ENCODE measurements around the gene CIAO1. TPM values are rescaled to one million over a fixed set of nuclear protein-coding genes. Genes with fewer than 3 reads are reported as not detected.
A peak's percentile ranks its signal among the peaks of the same experiment; 100 is the strongest.
"Not testable (repeated sequence)": the region's sequence is repeated elsewhere in the genome, so short reads cannot be mapped to it uniquely, and the experiment has no call there.

Gene CIAO1
- total RNA-seq (ENCODE audit: insufficient read depth, low replicate concordance) = 49.1 TPM

GRCh38 chr2:96265840-96266679 lies at the start of gene CIAO1, which contains the start of gene TMEM127:
Gene CIAO1 (plus strand): TSS chr2:96266225. CDS start chr2:96266351, 126 bp downstream.
Gene TMEM127 (minus strand): TSS chr2:96265997. CDS start chr2:96265381, 616 bp downstream.
- peak; percentile 99 for DNase-seq (ENCODE audit: low spot score)

- no peak for DNase-seq (ENCODE audit: low spot score)
These were observed 47.4 kb upstream of the CIAO1 start for GRCh38 chr2:96218508-96219131.

- DNase-seq (ENCODE audit: low spot score) = not testable (repeated sequence)
These were observed 46.1 kb upstream of the CIAO1 start for GRCh38 chr2:96219959-96220358.

- DNase-seq (ENCODE audit: low spot score) = not testable (repeated sequence)
These were observed 44.9 kb upstream of the CIAO1 start for GRCh38 chr2:96221106-96221505.

- peak; percentile 26 for DNase-seq (ENCODE audit: low spot score)
These were observed 41.0 kb upstream of the CIAO1 start for GRCh38 chr2:96225016-96225533.

- no peak for DNase-seq (ENCODE audit: low spot score)
These were observed 34.7 kb upstream of the CIAO1 start for GRCh38 chr2:96231316-96231715.

GRCh38 chr2:96233436-96233835 lies 32.6 kb upstream of the CIAO1 start:
- DNase-seq (ENCODE audit: low spot score) = no peak

- no peak for DNase-seq (ENCODE audit: low spot score)
These were observed 32.1 kb upstream of the CIAO1 start for GRCh38 chr2:96233880-96234316.

- DNase-seq (ENCODE audit: low spot score) = no peak
These were observed 29.1 kb upstream of the CIAO1 start for GRCh38 chr2:96236882-96237281.

- DNase-seq (ENCODE audit: low spot score) = no peak
These were observed 27.8 kb upstream of the CIAO1 start for GRCh38 chr2:96238266-96238665.

GRCh38 chr2:96239091-96239490 lies 26.9 kb upstream of the CIAO1 start:
- DNase-seq (ENCODE audit: low spot score) = no peak

- DNase-seq (ENCODE audit: low spot score) = no peak
These were observed 26.2 kb upstream of the CIAO1 start for GRCh38 chr2:96239745-96240264.

GRCh38 chr2:96240341-96241038 lies 25.5 kb upstream of the CIAO1 start:
- DNase-seq (ENCODE audit: low spot score) = peak; percentile 15

- no peak for DNase-seq (ENCODE audit: low spot score)
These were observed 24.8 kb upstream of the CIAO1 start for GRCh38 chr2:96241227-96241626.

- peak; percentile 44 for DNase-seq (ENCODE audit: low spot score)
These were observed 24.0 kb upstream of the CIAO1 start for GRCh38 chr2:96241900-96242611.

GRCh38 chr2:96243843-96244242 lies 22.2 kb upstream of the CIAO1 start:
- DNase-seq (ENCODE audit: low spot score) = no peak

- no peak for DNase-seq (ENCODE audit: low spot score)
These were observed 20.2 kb upstream of the CIAO1 start for GRCh38 chr2:96245609-96246390.

GRCh38 chr2:96247009-96247408 lies 19.0 kb upstream of the CIAO1 start:
- no peak for DNase-seq (ENCODE audit: low spot score)

- no peak for DNase-seq (ENCODE audit: low spot score)
These were observed 18.1 kb upstream of the CIAO1 start for GRCh38 chr2:96247896-96248295.

GRCh38 chr2:96248624-96249023 lies 17.4 kb upstream of the CIAO1 start:
- DNase-seq (ENCODE audit: low spot score) = no peak
